ENCODE results near the gene EHMT1. TPM values are rescaled to one million over a fixed set of nuclear protein-coding genes. Genes with fewer than 3 reads are reported as not detected.

The EHMT1 gene
- total and polyA plus RNA-seq, 9 of the 15 experiments (the other 6 are each of a cell fraction or from before 2014, with no cell fraction given) = 2.2 to 76.0 (median 36.4) TPM

DNA sequence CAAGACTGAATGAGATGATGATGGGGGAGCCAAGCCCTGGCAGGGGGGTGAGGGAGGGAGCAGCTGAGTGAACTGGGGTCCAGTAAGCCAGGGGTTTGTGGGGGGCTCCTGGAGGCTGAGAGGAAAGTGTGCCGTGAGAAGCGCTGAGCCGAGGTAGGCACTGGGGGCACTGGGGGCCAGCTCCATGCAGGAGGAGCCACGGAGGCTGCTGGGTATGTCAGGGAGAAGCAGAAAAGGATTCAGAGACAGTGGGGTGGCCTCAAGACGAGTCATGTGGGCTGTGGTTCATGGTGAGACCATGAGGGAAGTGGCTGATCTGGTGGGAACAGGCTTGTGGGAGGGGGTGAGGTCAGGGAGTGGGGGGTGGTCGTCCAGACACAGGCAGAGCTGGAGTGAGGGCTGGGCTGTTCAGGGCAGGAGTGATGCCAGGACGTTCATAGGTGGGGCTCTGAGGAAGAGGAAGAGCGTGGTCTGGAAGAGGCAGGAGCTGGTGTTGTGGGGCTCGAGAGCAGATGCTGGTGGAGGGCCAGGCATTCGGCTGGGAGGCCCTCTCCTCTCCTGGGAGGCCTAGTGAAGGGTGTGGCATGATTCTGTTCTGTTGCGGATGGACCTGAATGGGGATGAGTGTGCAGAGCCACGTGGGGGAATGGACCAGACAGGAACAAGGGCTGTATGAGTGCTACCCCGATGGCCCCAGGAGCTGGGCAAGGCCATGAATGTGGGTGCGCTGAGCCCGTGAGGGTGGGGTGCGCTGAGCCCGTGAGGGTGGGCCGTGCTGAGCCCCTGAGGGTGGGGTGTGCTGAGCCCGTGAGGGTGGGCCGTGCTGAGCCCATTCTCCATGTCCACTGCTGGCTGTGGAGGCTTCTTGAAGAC, 166.1 kb downstream of the EHMT1 start:
- no peaks in the 10 kb centered on the region for H3K9me3 ChIP-seq (replicated peaks; ENCODE audit: control insufficient read depth, insufficient read depth, low read depth, low read length)
- ATAC-seq (no peak), DNase-seq (ENCODE audit: extremely low read depth in 1 of 4, low spot score in 3 of 4) (no peak), FAIRE-seq (no peak)
- peaks cover 64% of the 10 kb centered on the region; the same call in 2 of the 3 replicates for H3K36me3 ChIP-seq (ENCODE audit: control insufficient read depth, insufficient read depth, low read length)
- H3K9me1 ChIP-seq (ENCODE audit: control insufficient read depth, insufficient read depth, low read length) = no peaks in the 10 kb centered on the region
- ChIA-PET CTCF (ENCODE audit: low intra/inter-chr PET ratio) (no interaction called here), POLR2A (no interaction called here)
- no peak overlapping the region for H2AFZ ChIP-seq (ENCODE audit: low read depth, low read length)
- TF ChIP-seq SMARCB1 (IDR thresholded peaks at IDR 0.05; ENCODE audit: insufficient read length, low read depth) = no peak
- TF ChIP-seq NFIC (IDR thresholded peaks at IDR 0.05) = no peak
- TF ChIP-seq PTRF (tag; IDR thresholded peaks at IDR 0.05) = no peak
- TF ChIP-seq HMGN3 (IDR thresholded peaks at IDR 0.05; ENCODE audit: borderline replicate concordance, extremely low read depth, insufficient read length, low read depth, low read length) = no peak
- no peak for TF ChIP-seq ATF1 (CRISPR knock-in tag; IDR thresholded peaks at IDR 0.05)
- TF ChIP-seq ATF1 (tag; IDR thresholded peaks at IDR 0.05) = no peak
- no peak for TF ChIP-seq TEAD2 (tag; IDR thresholded peaks at IDR 0.05)
- TF ChIP-seq HINFP (tag; conservative IDR thresholded peaks at IDR 0.05; ENCODE audit: low read depth) = no peak
- TF ChIP-seq CBX3 (IDR thresholded peaks at IDR 0.05; ENCODE audit: borderline replicate concordance in 1 of 2, low read length in 2 of 2) = no peak
- TF ChIP-seq ZNF174 (CRISPR knock-in tag; IDR thresholded peaks at IDR 0.05) = no peak
- TF ChIP-seq ZNF512 (tag; IDR thresholded peaks at IDR 0.05) = no peak
- no peak for TF ChIP-seq HNRNPK (IDR thresholded peaks at IDR 0.05; ENCODE audit: low read depth, low read length, poor library complexity, severe bottlenecking)
- no peak for TF ChIP-seq PHF20 (IDR thresholded peaks at IDR 0.05; ENCODE audit: partially characterized antibody)
- TF ChIP-seq KAT8 (IDR thresholded peaks at IDR 0.05; ENCODE audit: low read depth) = no peak
- no peak for TF ChIP-seq CBFA2T3 (IDR thresholded peaks at IDR 0.05)
- TF ChIP-seq SNAPC5 (CRISPR knock-in tag; IDR thresholded peaks at IDR 0.05) = no peak
- peak overlapping the region in 1 of 2 experiments; percentile 31; a peak in 1 of 4 replicates for H3K9ac ChIP-seq (ENCODE audit: insufficient read depth in 1 of 2, low read depth in 2 of 2, low read length in 2 of 2)
- H3K79me2 ChIP-seq (ENCODE audit: control insufficient read depth, insufficient read depth, low read length) = no peaks in the 10 kb centered on the region
- no peak overlapping the region for H3K4me2 ChIP-seq (ENCODE audit: insufficient read depth, low read length)
- WGBS (ENCODE audit: insufficient coverage, low coverage, missing lambda C conversion rate) = 75% methylated on average over 13 of the region's 20 CpGs
- intact Hi-C loops (cut with micrococcal nuclease) = no loop called here
- H3K27me3 ChIP-seq (ENCODE audit: control insufficient read depth in 2 of 2, insufficient read depth in 2 of 2, low read length in 2 of 2) = no peaks in the 10 kb centered on the region
- in situ Hi-C loops (cut with MboI) = no loop called here
- H3K4me1 ChIP-seq (replicated peaks in 1 of 2; ENCODE audit: control insufficient read depth in 2 of 2, insufficient read depth in 2 of 2, low read length in 2 of 2) = no peaks in the 10 kb centered on the region
- no peak overlapping the region for H3K4me3 ChIP-seq
- no peak overlapping the region for H3K27ac ChIP-seq (ENCODE audit: extremely low read depth, low read depth, low read length)
- BruUV-seq (replicated peaks) = no TSS peak
- H4K20me1 ChIP-seq (replicated peaks; ENCODE audit: control insufficient read depth, insufficient read depth, low read length) = no peaks in the 10 kb centered on the region
